GM18498 (cell line): ENCODE data around the gene MOCS1.

Source experiments
- ATAC-seq: cut with Tn5 transposase; IDR thresholded peaks from one replicate; pipeline ENCODE4 v1.9.1; 2021; ENCODE audit warnings: mild to moderate bottlenecking, moderate library complexity; ENCODE audit not compliant: unreplicated experiment

The MOCS1 gene

GRCh38 chr6:39905640-39905975 is 28.7 kb downstream of the MOCS1 start:
- no peak for ATAC-seq

DNA sequence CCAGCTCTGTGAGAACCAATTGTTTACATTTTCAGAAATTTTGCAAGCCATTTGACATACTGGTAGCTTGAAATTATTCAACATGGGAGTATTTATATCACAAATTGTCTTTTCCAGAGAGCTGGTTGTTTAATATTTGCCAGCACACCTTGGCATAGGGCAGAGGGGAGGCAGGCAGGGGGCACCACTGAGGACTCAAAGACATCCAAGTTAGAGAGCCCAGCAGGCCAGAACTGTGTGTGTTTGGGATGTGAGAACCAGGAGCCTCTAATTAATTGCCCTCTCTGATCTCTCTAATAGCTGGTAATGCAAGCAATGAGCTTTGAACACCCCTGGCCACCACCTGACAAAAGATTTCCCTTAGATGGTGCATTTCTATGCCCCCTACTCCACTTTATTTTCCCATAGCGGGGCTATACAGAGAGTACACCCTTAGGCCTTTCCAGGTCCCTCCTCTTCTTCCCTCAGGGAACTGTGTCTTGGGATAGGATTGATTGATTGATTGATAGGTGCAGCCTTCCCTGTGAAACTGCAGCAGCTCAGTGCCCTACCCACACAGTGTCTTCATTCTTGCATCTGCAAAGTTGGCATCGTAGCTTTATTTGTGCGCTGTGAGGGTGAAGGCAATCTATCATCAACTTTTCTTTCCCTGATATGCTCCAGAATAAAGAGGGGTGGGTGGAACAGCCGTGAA is 29.2 kb downstream of the MOCS1 start:
- ATAC-seq = no peak

- no peak for ATAC-seq
Observed at GRCh38 chr6:39903656-39904055, 30.6 kb downstream of the MOCS1 start.

DNA sequence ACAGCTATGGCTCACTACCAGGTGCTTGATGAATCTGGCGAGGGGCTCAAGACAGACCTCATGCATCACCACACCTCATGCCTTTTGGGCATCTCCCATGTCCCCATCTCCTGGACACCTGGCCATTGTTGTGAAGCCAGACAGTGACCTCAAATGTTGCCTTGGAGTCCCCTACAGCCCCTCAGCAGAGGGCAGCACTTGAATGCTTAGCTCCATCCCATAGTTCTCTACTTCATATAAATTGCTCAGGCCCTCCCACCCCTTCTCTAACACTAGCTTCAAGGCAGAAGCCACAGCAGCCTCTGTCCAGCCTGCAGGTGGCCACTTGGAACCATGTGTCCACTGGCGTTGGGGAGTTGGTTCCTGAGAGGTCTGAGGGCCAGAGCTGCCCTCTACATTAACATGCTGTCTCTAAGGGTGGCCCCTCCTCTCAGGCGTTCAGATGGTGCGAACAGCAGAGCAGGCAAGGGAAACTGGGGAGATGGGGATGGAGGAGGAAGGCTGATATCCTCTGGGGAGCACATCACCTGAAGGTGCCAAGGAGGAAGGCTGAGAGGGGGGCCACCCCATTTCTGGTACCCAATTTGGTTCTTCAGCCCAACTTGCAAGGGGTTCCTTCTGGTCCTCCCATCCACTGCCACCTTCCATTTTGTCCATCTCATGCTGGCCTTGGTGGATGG is 31.3 kb downstream of the MOCS1 start:
- no peak for ATAC-seq

GRCh38 chr6:39902136-39902535 is 32.1 kb downstream of the MOCS1 start:
- ATAC-seq = no peak

DNA sequence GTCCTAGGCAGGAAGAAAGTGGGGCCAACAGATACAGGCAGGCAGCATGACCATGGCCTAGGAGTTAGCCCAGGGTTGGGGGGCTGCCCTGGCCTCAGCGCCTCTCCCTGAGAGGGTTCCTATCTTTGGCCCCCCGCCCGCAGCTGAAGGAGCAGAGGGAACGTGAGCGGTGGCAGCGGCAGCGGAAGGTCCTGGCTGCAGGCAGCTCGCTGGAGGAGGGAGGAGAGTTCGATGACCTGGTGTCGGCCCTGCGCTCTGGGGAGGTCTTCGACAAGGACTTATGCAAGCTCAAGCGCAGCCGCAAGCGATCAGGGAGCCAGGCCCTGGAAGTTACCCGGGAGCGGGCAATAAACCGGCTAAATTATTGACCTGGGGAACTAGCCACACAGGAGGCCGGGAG is 32.6 kb downstream of the MOCS1 start:
- no peak for ATAC-seq

DNA sequence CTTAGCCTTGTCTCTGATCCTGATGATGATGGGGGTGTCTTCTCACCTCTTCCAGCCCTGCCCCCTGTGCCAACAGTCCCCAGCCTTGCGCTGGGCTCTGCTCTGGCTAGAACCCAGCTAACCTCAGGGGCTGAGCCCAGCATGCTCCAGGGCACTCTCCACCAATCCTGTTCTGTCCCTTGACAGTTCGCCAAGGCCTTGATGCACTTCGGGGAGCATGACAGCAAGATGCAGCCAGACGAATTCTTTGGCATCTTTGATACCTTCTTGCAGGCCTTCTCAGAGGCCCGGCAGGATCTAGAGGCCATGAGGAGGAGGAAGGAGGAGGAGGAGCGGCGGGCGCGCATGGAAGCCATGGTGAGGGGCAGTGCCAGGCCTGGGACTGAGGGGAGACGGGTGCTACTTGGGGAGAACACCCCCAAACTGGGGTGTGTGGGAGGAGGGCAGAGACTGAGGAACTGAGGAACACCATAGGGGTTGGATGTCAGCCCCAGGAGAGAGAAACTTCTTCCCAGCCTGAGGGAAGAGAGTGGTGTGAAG is 33.1 kb downstream of the MOCS1 start:
- ATAC-seq = no peak

- ATAC-seq = no peak
Observed at GRCh38 chr6:39899554-39900295, 34.5 kb downstream of the MOCS1 start.

DNA sequence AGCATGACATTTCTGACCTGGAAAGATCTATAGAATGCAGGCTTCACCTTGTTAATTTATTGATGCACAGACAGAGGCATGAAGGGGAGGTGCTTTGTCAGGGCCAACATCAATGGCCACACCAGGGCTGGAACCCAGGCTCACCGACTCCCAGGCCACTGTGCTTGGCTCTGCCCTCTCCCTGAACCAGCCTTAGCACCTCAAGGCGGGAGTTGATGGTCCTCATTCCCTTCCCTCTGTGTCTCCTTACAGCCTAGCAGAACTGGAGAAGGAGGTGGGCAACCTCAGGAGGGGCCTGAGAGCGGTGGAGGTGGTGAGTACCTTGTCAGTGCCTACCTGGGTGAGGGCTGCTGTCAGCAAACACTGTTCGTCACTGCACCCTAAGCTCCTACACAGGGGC is 35.6 kb downstream of the MOCS1 start:
- no peak for ATAC-seq

- no peak for ATAC-seq
Observed at GRCh38 chr6:39897698-39898097, 36.6 kb downstream of the MOCS1 start.

DNA sequence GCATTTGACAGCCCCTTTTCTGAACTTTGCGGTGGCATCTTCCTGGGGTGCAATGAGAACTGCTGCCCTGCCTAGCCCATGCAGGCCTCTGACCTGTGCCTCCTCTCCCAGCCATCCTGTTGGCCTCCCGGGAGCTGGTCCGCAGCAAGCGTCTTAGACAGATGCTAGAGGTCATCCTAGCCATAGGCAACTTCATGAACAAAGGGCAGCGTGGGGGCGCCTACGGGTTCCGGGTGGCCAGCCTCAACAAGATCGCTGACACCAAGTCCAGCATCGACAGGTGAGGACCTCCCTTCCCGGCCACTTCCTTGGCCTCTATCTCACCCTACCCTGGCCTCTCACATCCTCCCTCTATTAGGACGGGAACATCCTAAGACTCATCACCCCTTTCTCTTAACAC is 37.6 kb downstream of the MOCS1 start:
- ATAC-seq = no peak

GRCh38 chr6:39893286-39893685 is 41.0 kb downstream of the MOCS1 start:
- no peak for ATAC-seq

DNA sequence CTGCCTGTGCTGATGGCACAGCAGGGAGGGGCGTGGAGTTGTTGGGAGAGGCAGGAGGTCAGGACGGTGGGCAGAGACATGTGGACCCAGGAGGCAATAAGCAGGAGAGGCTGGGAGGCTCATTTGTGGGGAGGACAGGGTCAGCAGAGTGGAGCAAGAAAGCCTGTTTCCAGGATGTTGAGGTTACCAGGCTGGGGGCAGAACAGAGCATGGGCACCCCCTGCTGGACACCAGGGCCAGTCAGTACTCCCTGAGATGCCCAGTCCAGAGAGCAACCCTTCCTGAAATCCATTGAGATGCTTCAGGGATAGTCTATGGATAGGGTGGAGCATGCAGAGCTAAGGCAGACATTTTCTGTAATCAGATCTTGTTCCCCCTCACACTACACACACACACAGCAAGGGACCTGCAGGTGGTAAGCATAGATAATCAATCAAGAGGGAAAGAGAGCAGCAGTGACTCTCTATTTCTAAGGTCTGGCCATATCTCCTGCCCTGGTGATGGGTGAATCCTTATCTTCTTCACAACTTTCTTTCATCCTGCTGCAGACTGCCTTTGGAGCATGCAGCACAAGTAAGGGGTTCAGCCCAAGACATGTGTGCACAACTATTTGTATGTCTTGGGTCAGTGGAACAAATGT is 41.7 kb downstream of the MOCS1 start:
- ATAC-seq = no peak

- no peak for ATAC-seq
Observed at GRCh38 chr6:39891976-39892375, 42.3 kb downstream of the MOCS1 start.

DNA sequence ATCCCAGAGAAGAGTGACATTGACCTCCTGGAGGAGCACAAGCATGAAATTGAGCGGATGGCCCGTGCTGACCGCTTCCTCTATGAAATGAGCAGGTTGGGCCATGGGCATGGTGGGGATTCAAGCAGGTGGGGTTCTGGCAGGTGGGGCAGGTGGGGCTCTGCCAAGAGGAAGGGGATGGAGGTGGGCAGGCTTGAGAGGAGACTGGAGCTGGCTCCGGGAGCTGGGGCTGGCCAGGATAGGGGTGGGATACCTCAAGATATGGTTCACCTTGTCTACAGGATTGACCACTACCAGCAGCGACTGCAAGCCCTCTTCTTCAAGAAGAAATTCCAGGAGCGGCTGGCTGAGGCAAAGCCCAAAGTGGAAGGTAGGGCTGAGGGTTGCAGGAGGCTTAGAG is 42.9 kb downstream of the MOCS1 start:
- ATAC-seq = no peak

DNA sequence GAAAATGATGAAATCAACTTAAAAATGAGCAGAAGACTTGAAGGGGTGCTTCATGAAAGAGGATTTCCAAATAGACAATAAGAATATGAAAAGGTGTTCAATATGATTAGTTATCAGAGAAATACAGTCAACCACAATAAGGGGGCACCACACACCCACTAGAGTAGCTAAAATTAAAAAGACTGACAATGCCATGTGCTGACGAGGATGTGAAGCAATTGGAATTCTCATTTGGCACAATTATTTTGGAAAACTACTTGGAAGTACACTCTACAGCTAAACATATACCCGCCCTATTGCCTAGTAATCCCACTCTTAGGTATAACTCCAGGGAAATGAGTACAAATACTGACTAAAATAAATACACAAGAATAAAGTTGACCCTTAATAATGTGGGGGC is 45.0 kb downstream of the MOCS1 start:
- no peak for ATAC-seq

- ATAC-seq = no peak
Observed at GRCh38 chr6:39887692-39888450, 46.4 kb downstream of the MOCS1 start.

DNA sequence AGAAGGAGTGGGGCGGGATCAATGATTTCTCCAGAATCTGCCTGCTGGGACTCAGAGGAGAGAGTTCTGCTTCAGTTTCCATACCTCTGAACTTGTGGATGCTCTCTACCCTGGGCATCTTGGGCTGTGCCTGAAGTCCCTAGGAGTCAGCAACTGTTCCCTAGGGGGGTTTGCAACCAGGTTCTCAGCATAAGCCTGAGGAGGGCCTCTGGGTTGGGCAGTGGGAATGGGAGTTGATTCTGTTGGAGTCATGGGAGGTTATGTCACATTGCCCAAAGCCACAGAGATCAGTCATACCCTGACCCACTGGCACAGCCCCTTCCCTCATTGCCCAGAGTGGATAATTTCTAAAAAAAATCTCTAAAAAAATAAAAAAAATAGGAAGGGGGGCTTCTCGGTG is 47.4 kb downstream of the MOCS1 start:
- no peak for ATAC-seq

DNA sequence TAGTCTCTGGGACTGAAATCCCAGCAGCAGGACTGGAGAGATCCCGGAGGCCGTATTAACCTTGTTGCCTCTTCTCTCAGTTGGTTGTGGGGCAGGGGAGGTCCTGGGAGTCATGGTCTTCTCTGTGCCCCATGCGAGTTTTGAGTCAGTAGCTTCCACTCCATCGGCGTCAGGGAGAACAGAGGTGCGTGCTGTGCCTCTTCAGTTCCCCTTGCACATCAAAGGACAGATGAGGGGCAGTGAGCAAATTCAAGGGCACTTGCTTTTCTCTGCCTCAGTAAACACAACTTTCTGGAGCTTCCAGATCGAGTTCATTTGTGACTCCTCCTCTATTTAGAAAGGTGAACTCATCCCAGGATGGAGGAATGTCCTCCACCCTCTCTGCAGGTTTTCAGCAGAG is 48.6 kb downstream of the MOCS1 start:
- no peak for ATAC-seq

GRCh38 chr6:39884696-39885095 is 49.6 kb downstream of the MOCS1 start:
- ATAC-seq = no peak

DNA sequence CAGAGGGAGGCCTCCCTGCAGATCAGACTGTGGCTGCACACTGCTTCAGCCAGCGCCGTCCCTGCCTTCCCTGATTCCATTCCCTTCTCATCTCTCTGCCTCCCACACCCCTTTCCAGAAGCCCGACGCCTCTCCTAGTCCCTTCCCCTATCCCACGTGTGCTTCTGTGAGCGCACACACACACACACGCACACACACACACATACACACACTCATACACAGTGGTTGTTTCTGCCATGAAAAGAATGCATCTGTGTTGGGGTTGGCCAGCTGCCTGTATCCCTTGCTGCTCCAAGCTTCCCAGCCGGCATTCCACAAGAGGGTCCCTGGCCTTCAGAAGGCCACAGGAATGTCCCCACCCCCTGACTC is 51.7 kb downstream of the MOCS1 start:
- no peak for ATAC-seq
